Posterior vena cava (tissue), 2 donors: Measurements from ENCODE around the gene PAFAH1B2. TPM values are rescaled to one million over a fixed set of nuclear protein-coding genes. Genes with fewer than 3 reads are reported as not detected.
"Not testable (repeated sequence)": the region's sequence is repeated elsewhere in the genome, so short reads cannot be mapped to it uniquely, and the experiment has no call there.

ENCODE experiments used
- DNase-seq: peaks from one replicate; pipeline ENCODE4 v3.0.0-alpha.2; 2020; ENCODE audit warnings: low spot score
- intact Hi-C, 2 donors: fragments of 100-400 bp; cut with DNase I; formaldehyde crosslinking; loops; one replicate each; pipeline versions ENCODE4 v1.14.1 to v1.14.2; 2022 to 2023
- long read RNA-seq, 2 donors: library from polyadenylated mRNA; unstranded; transcript quantifications; one replicate each; pipeline ENCODE4 v2.0.0, GENCODE V29; 2020 to 2021
- total RNA-seq, 2 donors: library from RNA; stranded (reverse); fragmentation: NEBNext Ultra II Directional; extraction: Animal tissue kit (Norgen Biotek cat#: 25700); gene quantifications; one replicate each; pipeline ENCODE4 v1.2.1, GENCODE V29; 2021
- donor health status: DM: yes; HTN: yes; CAD: no.
- donor health status: DM: yes; HTN: yes; CAD: no.

The PAFAH1B2 gene
- 10 to 100 TPM; 56.4 to 61.2 TPM for total RNA-seq
- long read RNA-seq, donor 1, full-length matches to known transcripts = 2 of 10 reads
- long read RNA-seq, donor 1, partial matches to known transcripts = 0 of 10 reads
- long read RNA-seq, donor 1, other reads (novel, unspliced or antisense) = 8 of 10 reads
- long read RNA-seq, donor 2, full-length matches to known transcripts = 5 of 27 reads
- long read RNA-seq, donor 2, partial matches to known transcripts = 0 of 27 reads
- long read RNA-seq, donor 2, other reads (novel, unspliced or antisense) = 22 of 27 reads

GRCh38 chr11:117143871-117144476 is at the start of gene PAFAH1B2:
Gene PAFAH1B2, plus strand, starts transcription at chr11:117144287. Its CDS starts 8,161 bp downstream, at chr11:117152448.
- peak; percentile 99 for DNase-seq
- intact Hi-C loops = no loop called here

GRCh38 chr11:117094776-117095175 is 49.3 kb upstream of the PAFAH1B2 start:
- intact Hi-C loops = loop anchor here in 1 of 2 donors (10.0 kb wide), 1 partner anchor 110 kb away; no protein-coding TSS in a partner anchor
- DNase-seq = no peak

GRCh38 chr11:117095284-117096161 is 48.6 kb upstream of the PAFAH1B2 start:
- intact Hi-C loops = loop anchor here in 1 of 2 donors (10.0 kb wide), 1 partner anchor 111 kb away; no protein-coding TSS in a partner anchor
- DNase-seq = no peak

- intact Hi-C loops = loop anchor here in 1 of 2 donors (10.0 kb wide), 1 partner anchor 112 kb away; no protein-coding TSS in a partner anchor
- DNase-seq = no peak
Measured at GRCh38 chr11:117096201-117096991, 47.7 kb upstream of the PAFAH1B2 start.

- no peak for DNase-seq
- intact Hi-C loops = loop anchor here in 1 of 2 donors (10.0 kb wide), 1 partner anchor 112 kb away; no protein-coding TSS in a partner anchor
Measured at GRCh38 chr11:117097014-117097388, 47.1 kb upstream of the PAFAH1B2 start.

- peak; percentile 90 for DNase-seq
- intact Hi-C loops = loop anchor here in 1 of 2 donors (10.0 kb wide), 1 partner anchor 113 kb away; no protein-coding TSS in a partner anchor
Measured at GRCh38 chr11:117097389-117098268, 46.5 kb upstream of the PAFAH1B2 start.

GRCh38 chr11:117098269-117099232 is 45.5 kb upstream of the PAFAH1B2 start, which contains the start of gene SIK3:
Gene SIK3, minus strand, starts transcription at chr11:117098428. Its CDS starts 13 bp downstream, at chr11:117098415.
- peak; percentile 98 for DNase-seq
- intact Hi-C loops = loop anchor here in 1 of 2 donors (10.0 kb wide), 1 partner anchor 114 kb away; no protein-coding TSS in a partner anchor

GRCh38 chr11:117099696-117100095 is 44.4 kb upstream of the PAFAH1B2 start:
- DNase-seq = no peak
- intact Hi-C loops = loop anchor here (5.0 to 10.0 kb wide), 4 partner anchors 115 to 305 kb away; partner anchors contain the start of gene APOA5 (in 1 of the 2)

GRCh38 chr11:117100556-117100955 is 43.5 kb upstream of the PAFAH1B2 start:
- intact Hi-C loops = loop anchor here (5.0 to 10.0 kb wide), 3 partner anchors 208 to 306 kb away; partner anchors contain the start of gene APOA5 (in 1 of the 2)
- no peak for DNase-seq

- DNase-seq = no peak
- intact Hi-C loops = loop anchor here (5.0 to 10.0 kb wide), 2 partner anchors 231 to 313 kb away; partner anchors contain the start of gene APOA5 (in 1 of the 2)
Measured at GRCh38 chr11:117107701-117108590, 36.1 kb upstream of the PAFAH1B2 start.

GRCh38 chr11:117110294-117110950 is 33.7 kb upstream of the PAFAH1B2 start:
- DNase-seq = no peak
- intact Hi-C loops = loop anchor here (10.0 kb wide), 2 partner anchors 316 to 526 kb away; partner anchors contain the start of gene APOA5 (in 1 of the 2)

GRCh38 chr11:117112497-117112896 is 31.6 kb upstream of the PAFAH1B2 start:
- not testable (repeated sequence) for DNase-seq
- intact Hi-C loops = loop anchor here (10.0 kb wide), 2 partner anchors 318 to 528 kb away; partner anchors contain the start of gene APOA5 (in 1 of the 2)

GRCh38 chr11:117112939-117113338 is 31.1 kb upstream of the PAFAH1B2 start:
- not testable (repeated sequence) for DNase-seq
- intact Hi-C loops = loop anchor here (10.0 kb wide), 2 partner anchors 318 to 528 kb away; partner anchors contain the start of gene APOA5 (in 1 of the 2)

GRCh38 chr11:117117681-117118080 is 26.4 kb upstream of the PAFAH1B2 start:
- DNase-seq = no peak
- intact Hi-C loops = loop anchor here (5.0 to 10.0 kb wide), 3 partner anchors 323 to 533 kb away; partner anchors contain the start of gene APOA5 (in 1 of the 2)
